Mesothelial cell of epicardium (in vitro differentiated cells): Measurements from ENCODE around the gene CCNJL. TPM values are rescaled to one million over a fixed set of nuclear protein-coding genes. Genes with fewer than 3 reads are reported as not detected.

Experiments
- DNase-seq, 2 experiments: peaks; one replicate each; pipeline ENCODE4 v3.0.0; 2021; ENCODE audit warnings: low spot score in 2 of 2; ENCODE audit not compliant: unreplicated experiment in 2 of 2
- H3K27ac Mint-ChIP-seq: 2 replicates; pipeline ENCODE4 v1.8.0; 2021; ENCODE audit warnings: mixed read lengths
- H3K27me3 Mint-ChIP-seq: 2 replicates; pipeline ENCODE4 v1.8.0; 2021; ENCODE audit warnings: low read depth, mixed read lengths
- H3K36me3 Mint-ChIP-seq: 2 replicates; pipeline ENCODE4 v1.8.0; 2021; ENCODE audit warnings: mixed read lengths
- H3K4me1 Mint-ChIP-seq: 2 replicates; pipeline ENCODE4 v1.8.0; 2021; ENCODE audit warnings: mixed read lengths
- H3K4me3 Mint-ChIP-seq: 2 replicates; pipeline ENCODE4 v1.8.0; 2021; ENCODE audit warnings: mild to moderate bottlenecking, moderate library complexity, mixed read lengths
- H3K9me3 Mint-ChIP-seq: 2 replicates; pipeline ENCODE4 v1.8.0; 2021; ENCODE audit warnings: mixed read lengths
- CTCF ChIP-seq: fragments of 200-600 bp; sonication (generic); IDR thresholded peaks from one replicate; pipeline ENCODE4 v1.5.0; 2021; ENCODE audit warnings: antibody characterized with exemption; ENCODE audit not compliant: unreplicated experiment
- total RNA-seq: library from RNA; stranded (reverse); gene quantifications from 3 replicates; pipeline ENCODE4 v1.2.1, GENCODE V29; 2021

CCNJL gene
- total RNA-seq, 1 donor from 2014 or later: 8.9 TPM

DNA sequence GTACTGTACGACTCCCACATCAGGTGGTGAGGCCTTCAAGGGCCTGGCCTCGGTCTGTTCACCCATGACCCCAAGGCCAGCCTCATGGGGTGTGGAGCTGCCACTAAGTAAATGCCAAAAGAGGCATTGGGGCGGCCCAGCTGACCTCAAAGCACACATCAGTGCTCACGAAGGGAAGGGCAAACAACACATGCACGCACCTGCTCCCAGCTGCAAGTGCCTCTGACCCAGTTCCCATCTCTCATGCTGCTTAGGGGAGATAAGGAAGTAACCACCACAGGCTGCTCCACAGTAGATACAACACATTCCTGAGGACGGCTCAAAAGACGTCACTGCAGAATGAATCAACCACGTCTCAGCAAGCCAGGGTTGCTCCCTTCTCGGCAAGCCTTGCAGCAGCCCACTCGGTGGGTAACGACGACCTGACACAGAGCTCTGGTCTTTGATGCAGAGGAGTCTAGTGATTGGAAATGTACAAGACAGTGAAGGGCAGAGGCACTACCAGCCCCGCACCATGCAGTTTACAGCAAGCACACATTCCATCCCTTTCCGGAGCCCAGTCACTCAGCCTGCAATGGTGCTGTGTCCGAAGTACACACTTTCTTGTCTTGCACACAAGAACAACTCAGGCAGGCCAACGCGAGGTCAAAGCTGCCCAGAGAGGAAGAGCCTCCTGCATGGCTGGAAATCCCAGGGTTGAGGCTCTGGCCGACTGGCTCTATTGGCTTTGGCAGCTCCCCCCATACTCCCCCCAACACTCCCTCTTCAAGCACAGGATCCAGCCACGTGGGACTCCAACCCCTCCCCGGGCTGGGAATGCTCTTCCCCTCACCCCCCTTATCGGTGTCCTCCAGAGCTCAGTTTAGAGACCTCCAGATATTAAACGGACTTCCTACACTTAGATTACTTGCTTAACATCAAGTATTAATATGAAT lies 51.2 kb downstream of the CCNJL start:
- Mint-ChIP-seq H3K36me3 (peaks cover 11% of the 10 kb centered on the region), H3K4me1 (peaks cover 30% of the 10 kb centered on the region), H3K27me3 (no peaks in the 10 kb centered on the region), H3K4me3 (no peak overlapping the region), H3K27ac (peak overlapping the region; percentile 79), H3K9me3 (peaks cover 3% of the 10 kb centered on the region)
- peak in 1 of 2 experiments; percentile 46 for DNase-seq
- TF ChIP-seq CTCF: no peak

- Mint-ChIP-seq H3K4me1 (peaks cover 30% of the 10 kb centered on the region), H3K27ac (peak overlapping the region; percentile 47), H3K4me3 (no peak overlapping the region), H3K36me3 (peaks cover 11% of the 10 kb centered on the region), H3K9me3 (peaks cover 3% of the 10 kb centered on the region), H3K27me3 (no peaks in the 10 kb centered on the region)
- no peak for TF ChIP-seq CTCF
- no peak for DNase-seq
These were observed 52.2 kb downstream of the CCNJL start for GRCh38 chr5:160260006-160260775.

DNA sequence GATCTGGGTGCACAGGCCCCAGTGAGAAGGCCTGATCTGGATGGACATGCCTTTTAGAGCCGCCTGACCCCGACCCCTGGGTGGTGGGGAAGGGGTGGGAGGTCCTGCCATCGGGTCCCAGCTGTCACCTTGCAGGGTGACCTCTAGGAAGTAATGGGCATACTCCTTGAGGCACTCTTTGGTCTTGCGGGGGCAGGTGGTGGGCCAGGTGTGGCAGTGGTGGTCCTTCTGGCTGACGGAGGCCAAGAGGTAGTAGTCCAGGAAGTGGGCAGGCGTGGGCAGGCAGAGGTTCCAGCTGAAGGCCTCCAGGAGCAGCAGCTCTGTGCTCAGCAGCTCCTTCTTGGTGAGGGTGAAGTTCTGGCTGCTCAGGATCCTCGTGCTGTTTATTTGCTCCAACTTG lies 53.0 kb downstream of the CCNJL start:
- H3K36me3 Mint-ChIP-seq: peaks cover 11% of the 10 kb centered on the region
- H3K9me3 Mint-ChIP-seq: peaks cover 3% of the 10 kb centered on the region
- no peak overlapping the region for H3K27ac Mint-ChIP-seq
- H3K27me3 Mint-ChIP-seq: no peaks in the 10 kb centered on the region
- H3K4me3 Mint-ChIP-seq: no peak overlapping the region
- no peak for TF ChIP-seq CTCF
- DNase-seq: no peak
- H3K4me1 Mint-ChIP-seq: peaks cover 30% of the 10 kb centered on the region

DNA sequence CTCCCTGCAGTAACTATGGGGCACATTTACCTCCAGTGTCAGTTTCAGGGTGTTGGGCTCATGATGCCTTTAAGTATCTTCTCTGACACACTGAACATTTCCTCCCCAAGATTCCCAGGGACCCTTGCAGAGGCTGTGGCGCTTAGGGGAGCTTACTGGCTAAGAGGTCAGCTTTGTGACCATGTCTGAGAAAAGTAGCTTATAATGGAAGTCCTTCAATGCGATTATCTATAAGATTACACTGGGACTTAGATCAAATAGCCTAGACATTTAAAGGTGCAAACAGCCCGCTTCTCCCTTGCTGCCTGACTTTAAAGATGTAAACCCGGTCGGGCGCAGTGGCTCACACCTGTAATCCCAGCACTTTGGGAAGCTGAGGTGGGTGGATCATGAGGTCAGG lies 57.7 kb downstream of the CCNJL start:
- no peak for TF ChIP-seq CTCF
- DNase-seq: no peak
- no peaks in the 10 kb centered on the region for H3K4me1 Mint-ChIP-seq
- peaks cover 18% of the 10 kb centered on the region for H3K36me3 Mint-ChIP-seq
- H3K27ac Mint-ChIP-seq: no peak overlapping the region
- no peak overlapping the region for H3K4me3 Mint-ChIP-seq
- H3K27me3 Mint-ChIP-seq: no peaks in the 10 kb centered on the region
- peaks cover 3% of the 10 kb centered on the region for H3K9me3 Mint-ChIP-seq

GRCh38 chr5:160253441-160253840 lies 58.9 kb downstream of the CCNJL start:
- H3K27me3 Mint-ChIP-seq: no peaks in the 10 kb centered on the region
- no peak for TF ChIP-seq CTCF
- H3K4me1 Mint-ChIP-seq: no peaks in the 10 kb centered on the region
- DNase-seq: no peak
- peaks cover 3% of the 10 kb centered on the region for H3K9me3 Mint-ChIP-seq
- no peak overlapping the region for H3K27ac Mint-ChIP-seq
- H3K36me3 Mint-ChIP-seq: peaks cover 11% of the 10 kb centered on the region
- H3K4me3 Mint-ChIP-seq: no peak overlapping the region
